Measurements from ENCODE around the gene IQCB1. TPM values are rescaled to one million over a fixed set of nuclear protein-coding genes. Genes with fewer than 3 reads are reported as not detected.
"Not testable (repeated sequence)": the region's sequence is repeated elsewhere in the genome, so short reads cannot be mapped to it uniquely, and the experiment has no call there.

Gene IQCB1
- total RNA-seq, 4 donors from 2014 or later = 8.2 to 33.8 (median 23.3) TPM

- Histone ChIP-seq H3K36me3 (peaks cover 0 to 66% (median 6%) of the 10 kb centered on the region in 3 donors), H3K9me3 (no peaks in the 10 kb centered on the region), H3K4me1 (no peaks in the 10 kb centered on the region), H3K27me3 (no peaks in the 10 kb centered on the region), H3K4me3 (no peak overlapping the region), H3K27ac (no peak overlapping the region)
- TF ChIP-seq POLR2A (IDR thresholded peaks at IDR 0.05) (no peak), CTCF (IDR thresholded peaks at IDR 0.05) (no peak)
- intact Hi-C loops (cut with DNase I) = no loop called here
- DNase-seq = no peak
- 44 to 65% methylated on average over 1 of the region's 1 CpG for WGBS, 2 donors
Observed at GRCh38 chr3:121796970-121797369, 37.9 kb downstream of the IQCB1 start.

GRCh38 chr3:121794264-121794983, 40.4 kb downstream of the IQCB1 start:
- Histone ChIP-seq H3K36me3 (peaks cover 0 to 82% (median 6%) of the 10 kb centered on the region in 3 donors), H3K4me1 (no peaks in the 10 kb centered on the region), H3K4me3 (no peak overlapping the region), H3K27me3 (no peaks in the 10 kb centered on the region), H3K9me3 (no peaks in the 10 kb centered on the region), H3K27ac (no peak overlapping the region)
- DNase-seq = no peak
- TF ChIP-seq POLR2A (IDR thresholded peaks at IDR 0.05) = no peak
- TF ChIP-seq CTCF (IDR thresholded peaks at IDR 0.05) = no peak
- intact Hi-C loops (cut with DNase I) = no loop called here
- WGBS, 2 donors = 85 to 93% methylated on average over 2 of the region's 2 CpGs

- no peak for DNase-seq
- Histone ChIP-seq H3K4me3 (no peak overlapping the region), H3K27me3 (no peaks in the 10 kb centered on the region), H3K27ac (no peak overlapping the region), H3K4me1 (no peaks in the 10 kb centered on the region), H3K36me3 (peaks cover 0 to 89% (median 6%) of the 10 kb centered on the region in 3 donors), H3K9me3 (no peaks in the 10 kb centered on the region)
- intact Hi-C loops (cut with DNase I) = no loop called here
- 75 to 94% methylated on average over 3 of the region's 3 CpGs for WGBS, 2 donors
- no peak for TF ChIP-seq CTCF (IDR thresholded peaks at IDR 0.05)
- TF ChIP-seq POLR2A (IDR thresholded peaks at IDR 0.05) = no peak
Observed at GRCh38 chr3:121793078-121793477, 41.8 kb downstream of the IQCB1 start.

- no peaks in the 10 kb centered on the region for H3K9me3 ChIP-seq
- H3K27me3 ChIP-seq = no peaks in the 10 kb centered on the region
- TF ChIP-seq POLR2A (IDR thresholded peaks at IDR 0.05) (no peak), CTCF (IDR thresholded peaks at IDR 0.05) (no peak)
- H3K4me1 ChIP-seq = no peaks in the 10 kb centered on the region
- no peak for DNase-seq
- peaks cover 0 to 94% (median 7%) of the 10 kb centered on the region in 3 donors for H3K36me3 ChIP-seq
- intact Hi-C loops (cut with DNase I) = no loop called here
- H3K27ac ChIP-seq = no peak overlapping the region
- WGBS, 2 donors = 52 to 71% methylated on average over 2 of the region's 2 CpGs
- no peak overlapping the region for H3K4me3 ChIP-seq
Observed at GRCh38 chr3:121786485-121786884, 48.4 kb downstream of the IQCB1 start.

- intact Hi-C loops (cut with DNase I); H3K9me3 ChIP-seq; H3K4me1 ChIP-seq; DNase-seq; H3K27ac ChIP-seq; H3K27me3 ChIP-seq; H3K4me3 ChIP-seq: not testable (repeated sequence)
- WGBS, 2 donors = 75 to 87% methylated on average over 8 of the region's 8 CpGs
- H3K36me3 ChIP-seq = peaks cover 0 to 97% (median 8%) of the 10 kb centered on the region in 3 donors
Observed at GRCh38 chr3:121782784-121783183, 52.1 kb downstream of the IQCB1 start.
